GM20431 (cell line): ENCODE results near the gene SCN4B.

Experiments
- in situ Hi-C: fragments of 300-500 bp; cut with MseI, MboI; formaldehyde crosslinking; loops from one replicate; pipeline ENCODE4 v1.15.0; 2020; ENCODE audit warnings: low sequenced_read_pairs; ENCODE audit not compliant: unreplicated experiment

SCN4B gene

GRCh38 chr11:118109231-118109630, 43.4 kb downstream of the SCN4B start:
- in situ Hi-C loops, result no loop called here

- in situ Hi-C loops, result no loop called here
Observed at GRCh38 chr11:118108513-118108912, 44.1 kb downstream of the SCN4B start.

- in situ Hi-C loops, result no loop called here
Observed at GRCh38 chr11:118106789-118107335, 45.8 kb downstream of the SCN4B start.

- in situ Hi-C loops, result no loop called here
Observed at GRCh38 chr11:118105657-118106305, 46.8 kb downstream of the SCN4B start.

GRCh38 chr11:118104491-118104890, 48.1 kb downstream of the SCN4B start:
- in situ Hi-C loops, result no loop called here

DNA sequence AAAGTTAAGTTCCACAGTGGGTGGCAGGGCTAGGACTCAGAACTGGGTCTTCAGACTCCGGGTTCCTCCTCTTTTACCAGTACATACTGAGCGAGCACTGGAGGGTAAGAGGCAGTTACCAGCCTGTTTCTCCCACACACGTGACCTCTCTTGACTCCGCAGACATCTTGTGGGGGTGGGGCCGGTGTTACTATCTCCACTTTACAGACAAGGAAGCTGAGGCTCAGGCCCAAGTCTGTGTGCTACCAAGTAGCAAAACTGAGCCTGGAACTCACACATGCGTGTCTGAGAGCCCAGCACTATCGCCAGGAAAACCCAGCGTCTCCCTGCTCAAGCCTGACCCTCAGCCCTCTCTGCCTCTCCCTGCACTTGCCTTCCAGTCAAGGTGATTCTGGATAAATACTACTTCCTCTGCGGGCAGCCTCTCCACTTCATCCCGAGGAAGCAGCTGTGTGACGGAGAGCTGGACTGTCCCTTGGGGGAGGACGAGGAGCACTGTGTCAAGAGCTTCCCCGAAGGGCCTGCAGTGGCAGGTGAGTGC, 49.8 kb downstream of the SCN4B start:
- in situ Hi-C loops, result no loop called here

DNA sequence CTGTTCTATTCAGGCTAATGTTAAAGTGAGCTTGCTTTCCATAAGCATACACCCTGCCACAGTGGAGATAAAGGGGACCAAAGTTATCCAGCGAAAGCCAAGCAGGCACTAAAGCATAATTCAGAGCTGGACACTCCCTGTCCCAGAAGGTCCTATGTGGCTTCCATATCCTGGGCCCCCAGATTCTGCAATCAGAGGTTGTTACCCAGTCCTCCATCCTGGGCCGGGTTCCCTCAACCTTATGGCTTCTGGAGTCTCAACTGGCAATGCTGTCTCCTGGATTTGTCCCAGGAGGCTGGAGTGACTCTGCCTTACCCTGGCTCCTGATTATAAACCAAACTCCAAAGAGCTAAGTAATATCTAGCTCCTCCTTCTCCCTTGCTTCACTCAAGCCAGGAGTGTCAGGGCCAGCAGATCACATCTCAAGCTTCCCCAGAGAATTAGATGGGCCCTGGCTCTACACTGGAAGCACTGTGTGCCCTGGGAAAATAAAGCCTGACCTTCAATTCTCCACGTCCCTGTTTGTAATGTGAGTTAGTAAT, 51.9 kb downstream of the SCN4B start:
- in situ Hi-C loops, result no loop called here

- in situ Hi-C loops, result no loop called here
Observed at GRCh38 chr11:118099838-118100556, 52.6 kb downstream of the SCN4B start.

- in situ Hi-C loops, result no loop called here
Observed at GRCh38 chr11:118098996-118099837, 53.4 kb downstream of the SCN4B start.

GRCh38 chr11:118095967-118096367, 56.7 kb downstream of the SCN4B start:
- in situ Hi-C loops, result no loop called here

GRCh38 chr11:118095493-118095892, 57.1 kb downstream of the SCN4B start:
- in situ Hi-C loops, result no loop called here

DNA sequence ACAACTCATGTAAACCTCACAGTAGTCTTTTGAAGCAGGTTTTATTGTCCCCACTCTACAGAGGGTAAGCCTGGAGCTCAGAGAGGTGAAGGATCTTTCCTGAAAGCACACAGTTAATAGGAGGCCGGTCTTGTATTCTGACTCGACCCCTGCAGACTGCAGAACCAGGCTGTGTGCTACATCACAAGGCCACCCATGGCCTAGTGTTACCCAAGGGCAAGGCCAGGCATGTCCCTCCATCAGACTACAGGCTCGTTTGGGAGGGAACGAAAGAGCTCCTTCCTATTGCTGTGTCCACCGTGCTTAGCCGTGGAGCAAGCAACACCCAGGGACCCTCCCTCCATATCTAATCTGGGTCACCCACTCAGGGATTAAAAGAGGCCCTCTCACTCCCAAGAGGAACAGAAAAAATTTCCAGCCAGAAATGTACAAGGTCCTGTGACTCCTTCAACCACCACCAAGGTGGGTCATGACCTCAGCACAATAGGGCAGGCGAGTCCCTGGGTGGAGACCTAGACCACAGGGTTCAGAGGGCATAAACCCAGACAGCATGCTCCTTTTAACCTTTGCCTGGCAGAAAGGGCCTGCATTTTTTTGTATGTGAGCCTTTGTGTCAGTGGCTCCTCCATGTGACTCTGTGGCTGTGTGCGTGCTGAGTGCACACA, 59.6 kb downstream of the SCN4B start:
- in situ Hi-C loops, result no loop called here

DNA sequence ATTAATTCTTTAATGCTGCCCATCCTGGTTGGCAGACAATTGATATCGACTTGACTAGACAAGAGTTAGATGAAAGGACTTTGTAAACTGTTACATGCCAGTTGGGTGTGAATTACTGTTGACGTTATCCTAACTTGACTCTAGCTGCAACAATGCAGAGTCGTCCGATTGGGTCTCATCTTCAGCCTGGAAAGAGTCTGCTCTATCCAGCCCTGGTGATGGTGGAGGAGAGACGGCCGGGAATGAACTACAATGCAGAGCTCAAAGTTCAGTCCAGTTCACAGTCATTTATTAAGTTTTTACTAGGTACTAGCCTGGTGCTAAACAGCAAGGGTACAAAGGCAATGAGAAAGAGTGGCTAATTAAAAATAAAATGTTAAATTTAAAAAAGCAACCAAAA, 60.9 kb downstream of the SCN4B start:
- in situ Hi-C loops, result no loop called here

DNA sequence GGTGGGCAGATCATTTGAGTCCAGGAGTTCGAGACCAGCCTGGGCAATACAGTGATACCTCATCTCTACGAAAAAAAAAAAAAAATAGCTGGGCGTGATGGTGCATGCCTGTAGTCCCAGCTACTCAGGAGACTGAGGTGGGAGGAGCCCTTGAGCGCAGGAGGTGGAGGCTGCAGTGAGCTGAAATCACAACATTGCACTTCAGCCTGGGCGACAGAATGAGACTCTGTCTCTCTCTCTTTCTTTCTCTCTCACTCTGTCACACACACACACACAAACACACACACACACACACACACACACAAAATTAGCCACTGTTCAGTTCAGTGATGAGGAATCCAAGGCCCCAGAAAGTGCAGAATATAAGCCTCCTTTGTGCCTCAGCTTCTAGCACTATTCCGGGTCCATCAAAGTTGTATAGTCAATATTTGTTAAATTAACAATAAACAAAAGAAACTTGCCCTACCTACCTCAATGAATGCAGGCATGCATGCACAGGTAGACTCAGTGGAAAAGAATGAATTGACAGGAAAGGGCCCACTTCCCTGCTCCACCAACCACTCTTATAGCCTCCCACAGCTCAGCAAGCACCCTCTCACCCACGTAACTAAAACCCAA, 62.0 kb downstream of the SCN4B start:
- in situ Hi-C loops, result no loop called here

DNA sequence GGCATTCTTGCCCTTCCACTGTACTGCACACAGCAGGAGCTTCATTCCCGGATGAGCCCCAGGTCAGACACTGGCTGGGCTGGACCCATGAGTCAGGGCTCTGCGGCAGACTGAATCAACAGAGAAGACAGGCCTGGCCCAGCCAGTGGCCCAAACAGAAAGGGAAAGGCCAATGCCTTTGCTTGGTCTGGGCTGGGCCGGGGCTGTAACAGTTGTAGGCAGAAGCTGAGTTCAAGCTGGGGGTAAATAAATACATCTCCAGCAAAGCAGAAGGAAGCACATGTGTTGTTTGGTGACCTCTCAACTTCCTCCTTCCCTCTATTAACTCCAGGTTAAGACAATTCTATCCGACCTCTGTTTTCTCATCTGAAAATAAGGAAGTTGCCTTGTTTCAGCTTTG, 64.1 kb downstream of the SCN4B start:
- in situ Hi-C loops, result no loop called here

DNA sequence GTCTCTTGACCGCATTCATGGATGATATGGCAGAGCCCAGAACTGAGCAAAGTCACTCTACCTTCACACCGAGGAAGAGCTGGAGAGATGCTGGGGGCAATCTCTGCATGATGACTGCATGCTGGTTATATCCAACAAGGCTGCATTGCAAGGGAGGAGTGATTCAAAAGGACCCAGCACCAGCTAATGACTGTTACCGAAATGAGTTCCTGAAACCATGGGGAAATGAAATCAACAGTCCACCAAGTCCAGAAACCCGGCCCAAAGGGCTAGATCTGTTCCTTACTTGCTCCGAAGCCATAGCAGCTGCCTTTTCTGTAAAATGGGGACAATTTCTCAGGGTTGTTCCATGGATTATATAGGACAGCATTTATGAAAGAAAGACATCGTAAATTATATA, 64.7 kb downstream of the SCN4B start:
- in situ Hi-C loops, result no loop called here

DNA sequence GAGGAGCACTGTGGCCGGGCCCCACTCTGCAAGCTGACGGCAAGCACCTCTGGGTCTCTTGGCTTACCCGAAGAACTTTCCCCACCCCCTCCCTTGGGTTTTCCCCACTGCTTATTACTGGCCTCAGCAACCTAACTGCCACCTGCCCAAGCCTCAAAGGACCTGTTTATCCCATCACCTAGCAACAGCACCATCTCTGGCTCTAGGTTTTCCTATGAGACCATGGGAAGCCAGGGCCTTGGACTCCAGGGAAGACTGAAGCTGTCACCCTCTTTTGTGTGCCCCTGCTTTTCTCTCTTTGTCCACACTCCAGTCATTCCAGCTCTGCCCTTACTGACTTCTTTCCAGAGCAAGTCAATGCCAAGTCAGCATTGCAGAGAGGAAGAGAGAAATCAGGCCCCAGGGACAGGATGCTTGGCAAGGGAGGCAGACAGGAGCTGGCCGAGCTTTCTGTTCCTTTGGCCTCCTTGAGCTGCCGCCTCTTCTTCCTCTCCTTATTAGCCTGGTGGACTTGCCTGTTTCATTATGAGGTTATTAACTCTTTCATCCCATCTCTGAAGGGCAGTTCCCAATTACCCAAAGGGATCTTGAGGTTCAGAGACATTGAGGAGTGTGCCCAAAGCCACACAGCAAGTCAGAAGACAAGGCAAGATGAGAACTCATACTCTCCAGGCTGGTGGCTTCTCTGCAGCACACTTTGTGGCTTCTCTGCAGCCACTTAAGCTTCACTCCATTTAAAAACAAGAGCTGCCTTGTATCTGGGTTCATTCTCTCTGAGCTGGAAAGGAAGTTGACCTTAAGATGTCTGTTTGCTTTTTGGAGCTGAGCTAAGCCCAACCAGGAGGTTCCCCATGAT, 65.5 kb downstream of the SCN4B start, which contains the start of gene SMIM35:
Gene SMIM35 (minus strand): TSS at position 51 of the 856 bp plus-strand sequence. CDS start 206 bp downstream, outside the sequence.
- in situ Hi-C loops, result no loop called here

DNA sequence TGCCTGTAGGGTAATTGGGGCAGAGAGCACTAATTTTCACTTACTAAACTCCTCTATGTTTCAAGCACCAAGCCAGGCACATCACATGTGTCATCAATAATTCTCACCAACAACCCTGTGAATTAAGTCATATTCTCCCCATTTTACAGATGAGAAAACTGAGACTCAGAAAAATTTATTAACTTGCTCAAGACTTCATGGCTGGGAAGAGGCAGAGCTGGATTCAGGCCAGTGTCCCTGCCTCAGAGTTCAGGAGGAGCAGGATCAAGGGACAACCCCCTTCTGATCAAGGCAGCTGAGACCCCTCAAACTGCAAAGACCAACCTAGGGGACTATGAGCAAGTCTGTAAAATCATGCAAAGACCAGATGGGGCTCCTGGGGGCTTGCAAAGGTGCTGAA, 68.0 kb downstream of the SCN4B start:
- in situ Hi-C loops, result no loop called here
